Astrocyte (in vitro differentiated cells and primary cell): ENCODE measurements around the gene PCGF2.

Experiments used
- CTCF ChIP-seq: IDR thresholded peaks from 2 replicates; pipeline ENCODE4 v1.5.1; 2011; ENCODE audit warnings: low read depth, mild to moderate bottlenecking, inconsistent platforms, low read length, moderate library complexity; ENCODE audit not compliant: insufficient read depth
- EZH2 ChIP-seq: IDR thresholded peaks from 2 replicates; pipeline ENCODE4 v1.6.1; 2012; ENCODE audit warnings: mild to moderate bottlenecking, low read length, inconsistent platforms; ENCODE audit not compliant: insufficient read depth

GRCh38 chr17:38791162-38791561 is 43.0 kb upstream of the PCGF2 start:
- no peak for TF ChIP-seq CTCF
- TF ChIP-seq EZH2: no peak
